Stimulated activated CD8-positive, alpha-beta memory T cell treated with anti-CD3 and anti-CD28 coated beads, Interleukin-7, amount 100 ng/mL, for 48 hours (primary cell): ENCODE data around the gene ESF1.

Experiments used
- DNase-seq, 2 donors: peaks; one replicate each; pipeline ENCODE4 v3.0.0-alpha.2; 2020; ENCODE audit warnings: low read depth in 1 of 2; ENCODE audit errors: extremely low read depth in 1 of 2

Gene ESF1

DNA sequence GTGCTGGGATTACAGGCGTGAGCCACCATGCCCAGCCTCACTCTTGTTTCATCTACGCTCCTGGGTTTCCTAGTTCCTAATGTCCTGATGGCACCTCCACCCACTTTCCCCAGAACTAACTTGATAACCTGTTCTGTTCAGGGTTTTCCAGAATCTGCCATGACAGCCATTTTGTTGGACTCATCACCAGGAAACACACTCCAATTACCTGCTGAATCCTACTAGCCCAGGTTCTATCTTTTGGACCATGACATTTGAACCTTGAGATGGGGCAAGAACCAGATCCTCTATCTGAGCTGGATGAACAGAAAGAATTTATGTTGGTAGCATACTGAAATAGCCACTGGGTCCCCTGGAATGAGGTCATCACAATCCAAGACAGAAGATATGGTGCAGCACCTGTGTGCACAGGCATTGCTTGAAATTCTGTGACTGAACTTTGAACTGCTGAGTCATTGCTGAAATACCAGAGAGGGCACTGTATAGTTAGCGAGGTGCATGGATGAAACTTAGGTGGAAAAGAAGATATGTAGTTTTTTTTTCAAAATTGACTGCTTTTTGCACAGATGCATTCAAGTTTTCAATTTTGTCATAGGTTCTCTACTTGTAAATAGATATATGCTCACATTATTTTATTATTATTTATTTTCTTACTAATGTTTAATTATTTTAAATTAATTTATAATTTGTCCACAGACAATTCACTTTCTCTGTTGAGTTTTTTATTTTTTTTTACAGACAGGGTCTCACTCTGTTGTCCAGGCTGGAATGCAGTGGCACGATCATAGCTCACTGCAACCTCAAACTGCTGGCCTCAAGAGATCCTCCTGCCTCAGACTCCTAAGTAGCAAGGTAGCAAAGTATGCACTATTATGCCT, 103.2 kb downstream of the ESF1 start:
- no peak for DNase-seq

- no peak for DNase-seq
These were observed 105.8 kb downstream of the ESF1 start for GRCh38 chr20:13678944-13679343.

DNA sequence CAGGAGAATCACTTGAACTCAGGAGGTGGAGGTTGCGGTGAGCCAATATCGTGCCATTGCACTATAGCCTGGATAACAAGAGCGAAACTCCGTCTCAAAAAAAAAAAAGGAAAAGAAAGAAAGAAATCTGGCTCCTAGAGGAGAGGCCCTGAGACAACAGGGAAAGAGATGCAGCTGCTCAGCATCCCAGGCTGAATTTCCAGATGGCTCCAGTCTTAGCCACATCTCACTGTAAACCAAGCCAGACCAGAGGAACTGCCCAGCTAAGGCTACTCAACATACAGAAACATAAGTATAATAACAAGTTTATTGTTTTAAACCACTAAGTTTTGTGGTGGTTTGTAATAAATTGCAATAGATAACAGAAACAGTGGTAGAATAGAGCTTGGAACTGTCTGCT, 107.5 kb downstream of the ESF1 start:
- DNase-seq = no peak

DNA sequence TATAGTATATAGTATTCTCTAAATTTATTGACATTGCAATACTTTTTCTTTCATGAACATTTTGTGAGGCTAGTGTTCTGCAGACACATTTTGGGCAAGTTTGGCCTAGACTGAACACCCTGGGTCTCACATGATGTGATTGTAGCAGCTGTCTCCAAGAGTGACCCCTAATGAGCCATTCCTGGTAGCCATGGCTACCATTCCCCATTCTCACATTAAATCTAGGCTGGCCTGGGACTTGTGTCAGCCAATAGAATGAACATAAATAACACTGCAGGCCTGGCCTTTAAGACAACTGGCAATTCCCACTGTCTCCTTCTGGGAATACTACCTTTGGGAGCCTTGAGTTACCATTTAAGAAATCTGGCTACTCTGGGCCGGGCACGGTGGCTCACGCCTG, 108.0 kb downstream of the ESF1 start:
- no peak for DNase-seq

- DNase-seq = no peak
These were observed 112.0 kb downstream of the ESF1 start for GRCh38 chr20:13672690-13673089.

- no peak for DNase-seq
These were observed 112.8 kb downstream of the ESF1 start for GRCh38 chr20:13671916-13672378.

GRCh38 chr20:13671512-13671911, 113.2 kb downstream of the ESF1 start:
- DNase-seq = no peak

DNA sequence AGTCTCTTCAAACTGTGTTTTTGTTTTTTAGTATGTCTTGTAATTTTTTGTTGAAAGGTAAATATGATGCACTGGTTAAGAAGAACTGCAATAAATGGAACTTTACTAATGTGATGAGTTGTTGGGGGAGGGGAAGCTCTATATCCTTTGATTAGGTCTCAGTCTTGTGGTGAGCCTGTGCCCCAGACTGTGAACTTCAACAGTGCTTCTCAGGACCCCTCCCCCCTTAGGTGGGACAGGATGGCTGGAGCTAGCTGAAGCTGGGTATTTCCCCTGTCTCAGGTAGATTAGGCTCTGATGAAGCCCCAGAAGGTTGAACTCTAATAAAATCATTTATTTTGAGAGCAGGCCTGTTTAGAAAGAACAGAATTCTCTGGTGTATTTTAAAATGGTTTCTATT, 114.6 kb downstream of the ESF1 start:
- DNase-seq = no peak

DNA sequence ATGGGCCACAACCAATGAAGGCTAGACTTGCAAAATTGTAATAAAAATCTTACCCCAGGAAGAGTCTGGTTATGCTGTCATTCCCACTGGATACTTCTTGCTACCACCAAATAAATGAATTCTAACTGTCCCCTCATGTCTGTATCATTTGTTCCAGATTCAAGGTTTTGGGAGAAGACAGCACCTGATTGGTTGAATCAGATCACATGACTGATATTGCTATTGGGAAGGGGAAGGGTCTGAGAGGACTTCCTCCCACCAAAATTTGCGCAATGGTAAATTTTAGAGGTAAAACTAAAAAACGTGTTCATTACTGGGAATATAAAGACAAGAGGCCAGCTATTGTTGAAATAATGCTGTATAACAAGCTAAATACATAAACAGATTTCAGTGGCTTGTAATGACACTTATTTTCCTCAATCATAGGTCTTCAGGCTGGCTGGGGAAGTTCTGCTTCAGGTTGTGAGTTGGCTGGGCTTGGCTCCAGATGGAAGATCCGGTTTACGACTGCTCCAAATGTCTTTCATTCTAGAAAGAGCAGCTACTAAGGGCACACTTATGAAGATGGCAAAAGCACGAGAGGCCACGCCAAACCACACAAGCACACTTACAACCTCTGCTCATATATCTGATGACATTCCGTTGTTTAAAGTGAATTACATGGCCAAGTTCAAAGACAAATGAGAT, 118.9 kb downstream of the ESF1 start:
- DNase-seq = no peak
